Measurements from ENCODE around the gene CCL16. TPM values are rescaled to one million over a fixed set of nuclear protein-coding genes. Genes with fewer than 3 reads are reported as not detected.

CCL16 gene
- total and polyA plus RNA-seq, 2 donors (not counting 1 experiment from before 2014, with no cell fraction given): not detected

GRCh38 chr17:35936063-35936462, 45.2 kb downstream of the CCL16 start:
- intact Hi-C loops (cut with micrococcal nuclease): no loop called here
- TF ChIP-seq, protein P1, sequence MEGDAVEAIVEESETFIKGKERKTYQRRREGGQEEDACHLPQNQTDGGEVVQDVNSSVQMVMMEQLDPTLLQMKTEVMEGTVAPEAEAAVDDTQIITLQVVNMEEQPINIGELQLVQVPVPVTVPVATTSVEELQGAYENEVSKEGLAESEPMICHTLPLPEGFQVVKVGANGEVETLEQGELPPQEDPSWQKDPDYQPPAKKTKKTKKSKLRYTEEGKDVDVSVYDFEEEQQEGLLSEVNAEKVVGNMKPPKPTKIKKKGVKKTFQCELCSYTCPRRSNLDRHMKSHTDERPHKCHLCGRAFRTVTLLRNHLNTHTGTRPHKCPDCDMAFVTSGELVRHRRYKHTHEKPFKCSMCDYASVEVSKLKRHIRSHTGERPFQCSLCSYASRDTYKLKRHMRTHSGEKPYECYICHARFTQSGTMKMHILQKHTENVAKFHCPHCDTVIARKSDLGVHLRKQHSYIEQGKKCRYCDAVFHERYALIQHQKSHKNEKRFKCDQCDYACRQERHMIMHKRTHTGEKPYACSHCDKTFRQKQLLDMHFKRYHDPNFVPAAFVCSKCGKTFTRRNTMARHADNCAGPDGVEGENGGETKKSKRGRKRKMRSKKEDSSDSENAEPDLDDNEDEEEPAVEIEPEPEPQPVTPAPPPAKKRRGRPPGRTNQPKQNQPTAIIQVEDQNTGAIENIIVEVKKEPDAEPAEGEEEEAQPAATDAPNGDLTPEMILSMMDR (IDR thresholded peaks at IDR 0.05): no peak
- TF ChIP-seq EZH2 (IDR thresholded peaks at IDR 0.05; ENCODE audit: borderline replicate concordance, insufficient read depth, low read depth, low read length, poor library complexity, severe bottlenecking): no peak
- no peak overlapping the region for H3K4me3 ChIP-seq (ENCODE audit: control extremely low read depth in 1 of 5, extremely low read depth in 1 of 5, insufficient read depth in 1 of 5, low read depth in 2 of 5, low read length in 4 of 5)
- ChIA-PET CTCF (interaction anchor here (1.4 kb wide), 1 partner anchor 547 kb away, joined by 3 read pairs; no protein-coding TSS in a partner anchor), POLR2A (no interaction called here)
- H2AFZ ChIP-seq (ENCODE audit: insufficient read depth, low read depth, low read length, poor library complexity, severe bottlenecking): no peak overlapping the region
- no peaks in the 10 kb centered on the region for H3K27me3 ChIP-seq (replicated peaks in 1 of 4; ENCODE audit: control extremely low read depth in 1 of 4, control insufficient read depth in 3 of 4, insufficient read depth in 4 of 4, low read length in 3 of 4)
- H3K27ac Mint-ChIP-seq: no peak overlapping the region
- H3K9me3 ChIP-seq (ENCODE audit: control extremely low read depth in 1 of 3, control insufficient read depth in 2 of 3, insufficient read depth in 1 of 3, low read length in 2 of 3): no peaks in the 10 kb centered on the region
- 96% methylated on average over 3 of the region's 5 CpGs for WGBS (ENCODE audit: insufficient coverage)
- no peaks in the 10 kb centered on the region for H4K20me1 ChIP-seq (ENCODE audit: control insufficient read depth, insufficient read depth, low read length, poor library complexity, severe bottlenecking)
- no peak overlapping the region for H3K27ac ChIP-seq (ENCODE audit: low read length in 2 of 2)
- no peak overlapping the region for H3K4me2 ChIP-seq (replicated peaks; ENCODE audit: low read depth, low read length, poor library complexity, severe bottlenecking)
- H3K4me1 ChIP-seq (ENCODE audit: control insufficient read depth in 2 of 2, insufficient read depth in 2 of 2, low read length in 2 of 2): no peaks in the 10 kb centered on the region
- no peak overlapping the region for H3K9ac ChIP-seq (ENCODE audit: low read length)
- H3K9me3 Mint-ChIP-seq (ENCODE audit: insufficient read depth): no peaks in the 10 kb centered on the region
- H3K27me3 Mint-ChIP-seq: peaks cover 8% of the 10 kb centered on the region
- DNase-seq (no peak), ATAC-seq (ENCODE audit: low read depth) (no peak)
- no peak overlapping the region for H3K4me3 Mint-ChIP-seq
- no peaks in the 10 kb centered on the region for H3K36me3 ChIP-seq (replicated peaks in 1 of 2; ENCODE audit: control extremely low read depth in 1 of 2, control insufficient read depth in 1 of 2, extremely low read depth in 1 of 2, insufficient read depth in 2 of 2, low read length in 1 of 2)
- no peaks in the 10 kb centered on the region for H3K4me1 Mint-ChIP-seq
- H3K79me2 ChIP-seq (ENCODE audit: control insufficient read depth, insufficient read depth, low read length): no peaks in the 10 kb centered on the region

DNA sequence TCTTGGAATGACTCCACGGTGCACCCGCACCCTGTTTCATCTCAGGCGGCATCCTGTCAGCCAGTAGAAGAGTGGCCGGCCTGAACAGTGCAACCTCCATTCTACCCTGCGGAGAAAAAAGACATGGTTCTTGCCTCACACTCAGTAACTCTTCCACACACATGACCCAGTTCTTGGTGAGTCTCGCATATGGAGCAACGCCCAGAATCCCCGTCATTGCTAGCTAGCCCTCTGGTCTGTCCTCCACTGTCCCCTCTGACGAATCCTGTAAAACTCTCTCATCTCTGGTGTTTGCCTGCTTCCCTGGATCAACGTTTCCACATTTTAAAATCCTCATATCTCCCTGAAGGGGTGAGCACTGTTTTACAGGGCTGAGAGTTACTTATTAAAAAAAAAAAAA, 46.5 kb downstream of the CCL16 start:
- Mint-ChIP-seq H3K27me3 (peaks cover 8% of the 10 kb centered on the region), H3K4me3 (no peak overlapping the region), H3K9me3 (ENCODE audit: insufficient read depth) (no peaks in the 10 kb centered on the region), H3K27ac (no peak overlapping the region), H3K4me1 (peaks cover 10% of the 10 kb centered on the region)
- Histone ChIP-seq H2AFZ (ENCODE audit: insufficient read depth, low read depth, low read length, poor library complexity, severe bottlenecking) (no peak overlapping the region), H3K9ac (ENCODE audit: low read length) (no peak overlapping the region), H3K9me3 (ENCODE audit: control extremely low read depth in 1 of 3, control insufficient read depth in 2 of 3, insufficient read depth in 1 of 3, low read length in 2 of 3) (no peaks in the 10 kb centered on the region), H4K20me1 (ENCODE audit: control insufficient read depth, insufficient read depth, low read length, poor library complexity, severe bottlenecking) (no peaks in the 10 kb centered on the region), H3K4me1 (ENCODE audit: control insufficient read depth in 2 of 2, insufficient read depth in 2 of 2, low read length in 2 of 2) (peaks cover 11 to 12% of the 10 kb centered on the region in 2 donors), H3K27me3 (replicated peaks in 1 of 4; ENCODE audit: control extremely low read depth in 1 of 4, control insufficient read depth in 3 of 4, insufficient read depth in 4 of 4, low read length in 3 of 4) (peaks cover 0 to 6% (median 2%) of the 10 kb centered on the region in 4 experiments), H3K79me2 (ENCODE audit: control insufficient read depth, insufficient read depth, low read length) (no peaks in the 10 kb centered on the region), H3K4me2 (replicated peaks; ENCODE audit: low read depth, low read length, poor library complexity, severe bottlenecking) (no peak overlapping the region), H3K36me3 (replicated peaks in 1 of 2; ENCODE audit: control extremely low read depth in 1 of 2, control insufficient read depth in 1 of 2, extremely low read depth in 1 of 2, insufficient read depth in 2 of 2, low read length in 1 of 2) (no peaks in the 10 kb centered on the region), H3K27ac (ENCODE audit: low read length in 2 of 2) (no peak overlapping the region), H3K4me3 (ENCODE audit: control extremely low read depth in 1 of 5, extremely low read depth in 1 of 5, insufficient read depth in 1 of 5, low read depth in 2 of 5, low read length in 4 of 5) (no peak overlapping the region)
- intact Hi-C loops (cut with micrococcal nuclease): no loop called here
- CTCF ChIA-PET: no interaction called here
- WGBS (ENCODE audit: insufficient coverage): 87% methylated on average over 7 of the region's 10 CpGs
- DNase-seq: no peak
- POLR2A ChIA-PET: no interaction called here
- ATAC-seq (ENCODE audit: low read depth): no peak
- TF ChIP-seq, protein P1 (IDR thresholded peaks at IDR 0.05): no peak
- TF ChIP-seq EZH2 (IDR thresholded peaks at IDR 0.05; ENCODE audit: borderline replicate concordance, insufficient read depth, low read depth, low read length, poor library complexity, severe bottlenecking): no peak
